HG03280 (cell line): ENCODE results near the gene CSH2.
"Not testable (repeated sequence)": the region's sequence is repeated elsewhere in the genome, so short reads cannot be mapped to it uniquely, and the experiment has no call there.

Experiments
- ATAC-seq: cut with Tn5 transposase; IDR thresholded peaks from one replicate; pipeline ENCODE4 v1.9.1; 2021; ENCODE audit warnings: mild to moderate bottlenecking, moderate library complexity; ENCODE audit not compliant: unreplicated experiment

CSH2 gene

DNA sequence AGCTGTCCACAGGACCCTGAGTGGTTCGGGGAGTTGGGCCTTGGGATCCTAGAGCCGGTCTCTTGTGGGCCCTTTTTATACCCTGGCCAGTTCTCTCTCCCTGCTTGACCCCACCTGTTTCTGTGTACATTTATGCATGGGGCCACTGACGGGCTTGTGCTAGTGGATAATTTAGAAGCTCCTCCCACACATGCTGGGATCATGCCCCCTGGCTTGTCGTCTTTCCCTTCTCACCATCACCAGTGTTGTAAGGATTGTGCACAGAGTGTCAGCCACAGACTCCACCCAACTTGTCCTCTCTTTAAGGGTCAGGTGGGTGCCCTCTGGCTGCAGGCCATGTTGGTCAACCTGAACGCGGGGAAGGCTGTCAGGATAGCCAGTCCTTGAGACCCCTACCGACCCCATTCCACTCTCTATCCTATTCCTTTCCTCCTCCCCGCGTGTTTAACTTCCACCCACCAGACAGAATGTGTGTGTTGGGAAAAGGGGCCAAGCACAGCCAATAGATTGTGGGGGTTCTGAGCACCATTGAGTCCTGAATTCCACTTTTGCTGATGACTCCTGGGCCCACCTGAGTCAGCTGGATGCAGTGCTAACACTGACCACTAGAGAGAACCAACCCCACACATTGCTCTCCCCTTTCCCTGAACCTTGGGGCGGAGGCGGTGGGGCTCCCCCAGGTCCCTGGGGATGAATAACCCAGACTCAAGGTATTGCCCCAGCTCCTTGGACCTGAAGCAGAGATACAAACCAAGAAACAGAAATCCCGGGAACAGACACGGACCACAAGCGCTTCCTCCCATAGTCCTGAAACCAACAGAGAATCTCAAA is 23.3 kb upstream of the CSH2 start, which contains the start of gene CSH1:
TSS of gene CSH1 (minus strand) at position 51 of the 831 bp plus-strand sequence. CDS start 63 bp downstream, outside the sequence.
- ATAC-seq: not testable (repeated sequence)

DNA sequence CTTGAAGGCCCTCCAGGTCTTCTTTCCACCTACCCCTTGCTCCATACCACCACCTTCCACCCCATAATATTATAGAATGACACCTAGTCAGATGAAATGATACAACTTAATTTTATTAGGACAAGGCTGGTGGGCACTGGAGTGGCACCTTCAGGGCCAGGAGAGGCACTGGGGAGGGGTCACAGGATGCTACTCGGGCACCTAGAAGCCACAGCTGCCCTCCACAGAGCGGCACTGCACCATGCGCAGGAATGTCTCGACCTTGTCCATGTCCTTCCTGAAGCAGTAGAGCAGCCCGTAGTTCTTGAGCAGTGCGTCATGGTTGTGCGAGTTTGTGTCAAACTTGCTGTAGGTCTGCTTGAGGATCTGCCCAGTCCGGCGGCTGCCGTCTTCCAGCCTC is 21.3 kb upstream of the CSH2 start:
- not testable (repeated sequence) for ATAC-seq

DNA sequence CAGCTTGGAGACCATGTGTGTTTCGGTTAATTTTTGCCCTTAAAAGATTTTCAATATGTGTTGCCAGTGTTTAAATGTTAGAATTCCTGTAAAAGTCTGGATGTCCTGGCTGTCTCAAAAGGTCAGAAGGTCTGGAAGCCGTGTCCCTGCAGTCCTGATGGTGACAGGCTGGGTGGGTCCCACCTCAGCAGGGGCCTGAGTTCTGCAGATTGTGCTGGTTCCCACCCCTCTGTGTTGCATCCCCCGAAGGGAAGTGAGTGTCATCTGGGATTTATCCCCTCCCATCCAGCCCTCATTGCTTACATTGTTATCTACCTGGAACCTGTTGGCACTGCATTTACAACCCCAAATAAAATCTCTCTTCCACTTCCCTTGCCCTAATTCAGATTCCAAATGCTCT is 20.5 kb upstream of the CSH2 start:
- not testable (repeated sequence) for ATAC-seq

DNA sequence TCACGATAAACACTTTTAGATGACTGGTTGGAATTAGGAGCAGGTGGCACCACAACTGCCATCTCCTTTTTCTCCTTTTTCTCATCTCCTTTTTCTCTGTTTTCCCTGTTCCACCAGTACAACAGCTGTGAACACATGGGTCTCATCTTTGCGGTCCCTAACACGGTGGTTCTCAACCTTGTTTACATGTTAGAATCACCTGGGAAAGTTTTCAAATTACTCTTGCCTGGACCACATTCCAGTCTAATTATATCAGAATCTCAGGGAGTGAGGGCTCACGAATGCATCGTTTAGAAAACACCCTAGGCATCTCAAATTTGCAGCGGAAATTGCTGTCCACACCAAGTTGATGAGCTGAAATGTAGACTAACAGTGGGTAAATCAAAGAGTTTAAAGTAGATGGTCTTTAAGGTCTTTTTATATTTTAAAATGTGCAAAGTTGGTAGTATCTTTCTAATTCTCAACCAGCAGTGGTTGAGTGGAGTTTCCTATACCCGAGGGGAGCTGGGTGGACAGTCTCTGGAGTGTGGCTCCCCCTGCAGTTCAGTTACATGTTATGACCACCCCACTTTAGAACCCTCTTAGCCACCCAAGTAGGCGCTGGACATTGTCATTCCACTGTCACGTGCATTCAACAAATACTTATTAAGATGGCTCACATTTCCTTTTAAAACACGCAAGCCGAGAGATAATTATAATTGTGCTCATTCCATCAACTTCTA is 19.0 kb upstream of the CSH2 start:
- ATAC-seq: not testable (repeated sequence)

DNA sequence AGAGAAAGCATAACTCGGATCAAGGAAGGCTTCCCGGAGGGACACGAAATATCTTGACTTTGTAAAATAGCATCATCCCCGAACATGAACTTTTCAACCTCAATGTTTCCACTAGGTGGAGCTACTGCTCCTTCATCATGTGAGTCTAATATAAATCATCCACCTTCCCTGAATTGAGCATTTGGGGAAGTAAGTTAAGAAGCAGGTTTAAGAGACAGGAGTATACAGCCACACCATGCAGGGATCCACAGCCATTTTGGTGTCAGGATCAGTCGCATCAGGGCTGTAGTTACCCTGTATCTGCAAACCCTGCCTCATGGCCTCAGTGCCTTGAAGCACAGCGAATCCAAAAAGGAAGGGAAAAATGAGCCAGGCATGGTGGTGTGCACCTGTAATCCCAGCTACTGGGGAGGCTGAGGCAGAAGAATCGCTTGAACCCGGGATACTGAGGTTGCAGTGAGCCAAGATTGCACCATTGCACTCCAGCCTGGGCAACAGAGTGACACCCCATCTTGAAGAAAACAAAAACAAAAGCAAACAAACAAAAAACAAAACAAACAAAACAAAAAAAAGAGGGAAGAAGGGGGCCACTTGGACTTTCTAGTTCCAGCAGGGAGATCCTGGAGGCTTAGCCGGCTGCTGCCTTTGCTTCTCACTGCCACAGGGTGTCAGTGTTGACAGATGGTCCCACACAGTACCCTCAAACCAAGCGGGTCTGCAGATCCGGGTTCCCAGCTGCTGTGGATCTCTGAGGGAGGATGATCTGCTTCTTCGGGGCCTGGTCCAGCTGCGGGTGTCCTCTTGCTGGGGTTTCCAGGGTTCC is 15.8 kb upstream of the CSH2 start:
- not testable (repeated sequence) for ATAC-seq

DNA sequence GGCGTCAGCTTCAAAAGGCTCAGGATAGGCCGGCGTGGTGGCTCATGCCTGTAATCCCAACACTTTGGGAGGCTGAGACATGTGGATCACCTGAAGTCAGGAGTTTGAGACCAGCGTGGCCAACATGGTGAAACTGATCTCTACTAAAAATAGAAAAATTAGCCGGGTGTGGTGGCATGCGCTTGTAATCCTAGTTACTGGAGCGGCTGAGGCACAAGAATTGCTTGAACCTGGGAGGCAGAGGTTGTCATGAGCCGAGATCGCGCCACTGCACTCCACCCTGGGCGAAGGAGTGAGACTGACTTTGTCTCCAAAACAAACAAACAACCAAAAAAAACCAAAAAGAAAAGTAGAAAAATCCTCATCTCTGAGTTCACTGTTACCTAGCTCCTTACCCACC is 11.6 kb upstream of the CSH2 start:
- not testable (repeated sequence) for ATAC-seq

DNA sequence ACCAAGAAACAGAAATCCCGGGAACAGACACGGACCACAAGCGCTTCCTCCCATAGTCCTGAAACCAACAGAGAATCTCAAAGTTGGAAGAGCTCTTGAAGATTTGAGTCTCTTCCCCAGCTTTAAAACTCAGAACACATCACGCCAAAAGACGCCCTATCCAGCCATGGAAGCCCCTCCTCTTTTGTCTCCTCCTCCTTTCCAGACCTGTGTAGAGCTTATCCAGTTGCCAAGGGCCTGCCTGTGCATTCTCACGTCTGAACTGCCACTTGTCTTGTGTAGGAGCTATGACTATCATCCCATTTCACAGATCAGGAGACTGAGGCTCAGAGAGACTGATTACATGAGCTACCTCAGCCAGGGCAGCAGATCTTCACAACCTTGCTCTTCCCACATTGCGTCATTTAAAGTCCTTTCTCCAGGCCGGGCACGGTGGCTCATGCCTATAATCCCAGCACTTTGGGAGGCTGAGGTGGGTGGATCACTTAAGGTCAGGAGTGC is 9.2 kb upstream of the CSH2 start:
- ATAC-seq: not testable (repeated sequence)

DNA sequence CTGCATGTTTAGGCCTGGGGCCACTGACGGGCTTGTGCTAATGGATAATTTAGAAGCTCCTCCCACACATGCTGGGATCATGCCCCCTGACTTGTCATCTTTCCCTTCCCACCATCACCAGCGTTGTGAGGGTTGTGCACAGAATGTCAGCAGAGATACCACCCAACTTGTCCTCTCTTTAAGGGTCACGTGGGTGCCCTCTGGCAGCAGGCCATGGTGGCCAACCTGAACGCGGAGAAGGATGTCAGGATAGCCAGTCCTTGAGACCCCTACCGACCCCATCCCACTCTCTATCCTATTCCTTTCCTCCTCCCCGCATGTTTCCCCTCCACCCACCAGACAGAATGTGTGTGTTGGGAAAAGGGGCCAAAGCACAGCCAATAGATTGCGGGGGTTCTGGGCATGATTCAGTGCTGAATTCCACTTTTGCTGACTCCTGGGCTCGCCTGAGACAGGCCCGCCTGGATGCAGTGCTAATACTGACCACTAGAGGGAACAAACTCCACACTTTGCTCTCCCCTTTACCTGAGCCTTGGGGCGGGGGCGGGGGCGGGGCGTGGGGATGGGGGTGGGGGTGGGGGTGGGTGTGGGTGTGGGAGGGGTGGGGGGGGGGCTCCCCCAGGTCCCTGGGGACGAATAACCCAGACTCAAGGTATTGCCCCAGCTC is 8.6 kb upstream of the CSH2 start, which contains the start of gene GH2:
TSS of gene GH2 (minus strand) at position 10 of the 667 bp plus-strand sequence. CDS start 143 bp downstream, outside the sequence.
- no peak for ATAC-seq

DNA sequence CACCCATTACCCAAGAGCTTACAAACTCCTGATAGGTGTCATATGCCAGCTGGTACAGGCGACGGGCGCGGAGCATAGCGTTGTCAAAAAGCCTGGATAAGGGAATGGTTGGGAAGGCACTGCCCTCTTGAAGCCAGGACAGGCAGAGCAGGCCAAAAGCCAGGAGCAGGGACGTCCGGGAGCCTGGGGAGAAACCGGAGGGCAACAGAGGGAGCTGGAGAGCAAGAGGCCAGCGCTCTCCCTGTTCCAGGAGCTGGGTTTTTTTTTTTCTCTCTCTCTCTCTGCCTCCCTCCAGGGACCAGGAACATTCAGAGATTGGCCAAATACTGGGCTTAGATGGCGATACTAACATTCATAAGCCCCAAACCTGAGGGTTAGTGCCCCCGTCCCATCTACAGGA is 7.9 kb upstream of the CSH2 start:
- ATAC-seq: not testable (repeated sequence)

DNA sequence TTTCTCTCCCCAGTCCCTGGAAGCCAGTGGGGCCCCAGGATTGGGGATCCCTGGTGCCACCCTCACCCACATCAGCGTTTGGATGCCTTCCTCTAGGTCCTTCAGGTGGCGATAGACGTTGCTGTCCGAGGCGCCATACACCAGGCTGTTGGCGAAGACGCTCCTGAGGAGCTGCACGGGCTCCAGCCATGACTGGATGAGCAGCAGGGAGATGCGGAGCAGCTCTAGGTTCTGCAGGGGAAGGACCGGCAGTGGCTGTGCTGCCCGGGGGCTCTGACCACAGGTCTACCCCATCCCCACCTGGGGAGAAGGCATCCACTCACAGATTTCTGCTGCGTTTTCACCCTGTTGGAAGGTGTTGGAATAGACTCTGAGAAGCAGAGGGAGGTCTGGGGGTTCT is 7.2 kb upstream of the CSH2 start:
- no peak for ATAC-seq

DNA sequence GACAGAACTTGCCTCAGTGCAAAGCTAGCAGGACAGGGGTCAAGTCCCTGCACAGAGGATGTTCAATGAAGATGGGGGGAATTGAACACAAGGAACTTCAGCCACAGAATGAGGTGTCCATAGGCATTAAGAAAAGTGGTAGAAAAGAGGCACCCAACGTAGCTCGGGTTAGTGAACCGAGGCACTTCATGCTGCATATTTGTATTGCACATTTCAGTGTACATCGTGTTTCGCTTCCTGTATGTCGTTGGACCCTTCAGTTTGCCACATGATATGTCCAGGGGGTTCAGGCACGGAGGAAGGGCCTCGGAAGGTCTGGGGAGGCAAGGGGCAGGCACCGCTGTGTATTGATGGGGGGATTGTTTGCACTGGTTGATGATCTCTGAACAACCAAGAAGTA is 4.9 kb upstream of the CSH2 start:
- not testable (repeated sequence) for ATAC-seq

DNA sequence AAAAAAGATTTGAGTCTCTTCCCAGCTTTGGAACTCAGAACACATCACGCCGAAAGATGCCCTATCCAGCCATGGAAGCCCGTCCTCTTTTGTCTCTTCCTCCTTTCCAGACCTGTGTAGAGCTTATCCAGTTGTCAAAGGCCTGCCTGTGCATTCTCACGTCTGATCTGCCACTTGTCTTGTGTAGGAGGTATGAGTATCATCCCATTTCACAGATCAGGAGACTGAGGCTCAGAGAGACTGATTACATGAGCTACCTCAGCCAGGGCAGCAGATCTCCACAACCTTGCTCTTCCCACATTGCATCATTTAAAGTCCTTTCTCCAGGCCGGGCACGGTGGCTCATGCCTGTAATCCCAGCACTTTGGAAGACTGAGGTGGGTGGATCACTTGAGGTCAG is 1.2 kb upstream of the CSH2 start:
- ATAC-seq: not testable (repeated sequence)

DNA sequence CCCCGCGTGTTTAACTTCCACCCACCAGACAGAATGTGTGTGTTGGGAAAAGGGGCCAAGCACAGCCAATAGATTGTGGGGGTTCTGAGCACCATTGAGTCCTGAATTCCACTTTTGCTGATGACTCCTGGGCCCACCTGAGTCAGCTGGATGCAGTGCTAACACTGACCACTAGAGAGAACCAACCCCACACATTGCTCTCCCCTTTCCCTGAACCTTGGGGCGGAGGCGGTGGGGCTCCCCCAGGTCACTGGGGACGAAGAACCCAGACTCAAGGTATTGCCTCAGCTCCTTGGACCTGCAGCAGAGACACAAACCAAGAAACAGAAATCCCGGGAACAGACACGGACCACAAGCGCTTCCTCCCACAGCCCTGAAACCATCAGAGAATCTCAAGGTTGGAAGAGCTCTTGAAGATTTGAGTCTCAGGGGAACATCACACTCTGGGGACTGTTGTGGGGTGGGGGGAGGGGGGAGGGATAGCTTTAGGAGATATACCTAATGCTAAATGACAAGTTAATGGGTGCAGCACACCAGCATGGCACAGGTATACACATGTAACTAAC is 667 bp upstream of the CSH2 start:
- ATAC-seq: not testable (repeated sequence)

DNA sequence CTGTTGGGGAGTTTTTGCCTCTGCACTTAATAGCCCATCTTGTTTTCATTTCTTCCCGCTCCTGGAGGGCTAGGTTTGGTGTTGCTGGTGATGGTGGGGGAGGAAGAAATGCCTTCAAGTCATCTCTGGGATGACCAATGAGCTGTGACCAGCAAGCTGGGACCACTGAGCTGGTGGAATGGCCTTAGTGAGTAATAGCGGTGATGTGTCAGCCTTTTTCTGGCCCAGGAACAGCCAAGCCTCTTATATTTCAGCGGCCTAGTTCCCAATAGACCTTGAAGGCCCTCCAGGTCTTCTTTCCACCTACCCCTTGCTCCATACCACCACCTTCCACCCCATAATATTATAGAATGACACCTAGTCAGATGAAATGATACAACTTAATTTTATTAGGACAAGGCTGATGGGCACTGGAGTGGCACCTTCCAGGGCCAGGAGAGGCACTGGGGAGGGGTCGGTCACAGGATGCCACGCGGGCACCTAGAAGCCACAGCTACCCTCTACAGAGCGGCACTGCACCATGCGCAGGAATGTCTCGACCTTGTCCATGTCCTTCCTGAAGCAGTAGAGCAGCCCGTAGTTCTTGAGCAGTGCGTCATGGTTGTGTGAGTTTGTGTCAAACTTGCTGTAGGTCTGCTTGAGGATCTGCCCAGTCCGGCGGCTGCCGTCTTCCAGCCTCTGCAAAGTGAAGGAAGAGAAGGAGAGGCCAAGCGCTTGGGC is 1.7 kb downstream of the CSH2 start:
- ATAC-seq: not testable (repeated sequence)

DNA sequence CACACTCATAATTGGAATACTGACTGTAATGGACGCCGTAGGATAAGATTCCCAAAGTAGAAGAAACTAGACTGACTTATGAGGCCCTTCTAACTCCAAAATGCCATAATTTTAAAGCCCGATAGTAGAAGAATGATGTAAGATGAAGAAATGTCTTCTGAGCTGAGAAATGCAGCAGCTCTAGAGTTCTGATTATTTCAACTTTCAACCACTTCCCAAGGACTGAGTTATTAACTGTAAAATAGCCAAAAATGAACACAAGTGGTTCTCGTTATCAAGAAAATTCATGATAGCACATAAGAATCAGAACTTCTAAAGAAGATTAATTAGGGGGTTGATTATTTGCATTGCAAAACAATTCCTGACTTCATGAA is 3.2 kb downstream of the CSH2 start:
- not testable (repeated sequence) for ATAC-seq

DNA sequence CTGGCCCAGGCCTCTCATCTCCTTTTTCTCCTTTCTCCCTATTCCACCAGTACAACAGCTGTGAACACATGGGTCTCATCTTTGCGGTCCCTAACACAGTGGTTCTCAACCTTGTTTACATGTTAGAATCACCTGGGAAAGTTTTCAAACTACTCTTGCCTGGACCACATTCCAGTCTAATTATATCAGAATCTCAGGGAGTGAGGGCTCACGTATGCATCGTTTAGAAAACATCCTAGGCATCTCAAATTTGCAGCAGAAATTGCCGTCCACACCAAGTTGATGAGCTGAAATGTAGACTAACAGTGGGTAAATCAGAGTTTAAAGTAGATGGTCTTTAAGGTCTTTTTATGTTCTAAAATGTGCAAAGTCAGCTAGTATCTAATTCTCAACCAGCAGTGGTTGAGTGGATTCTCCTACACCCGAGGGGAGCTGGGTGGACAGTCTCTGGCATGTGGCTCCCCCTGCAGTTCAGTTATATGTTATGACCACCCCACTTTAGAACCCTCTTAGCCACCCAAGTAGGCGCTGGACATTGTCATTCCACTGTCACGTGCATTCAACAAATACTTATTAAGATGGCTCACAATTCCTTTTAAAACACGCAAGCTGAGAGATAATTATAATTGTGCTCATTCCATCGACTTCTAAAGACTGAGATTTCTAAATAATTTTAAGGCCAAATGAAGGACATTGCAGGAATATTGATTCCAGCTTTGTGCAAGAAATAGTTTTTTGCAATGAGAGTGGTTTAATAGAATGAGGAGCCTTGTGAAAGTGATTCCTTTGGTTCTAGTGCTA is 3.8 kb downstream of the CSH2 start:
- ATAC-seq: not testable (repeated sequence)

DNA sequence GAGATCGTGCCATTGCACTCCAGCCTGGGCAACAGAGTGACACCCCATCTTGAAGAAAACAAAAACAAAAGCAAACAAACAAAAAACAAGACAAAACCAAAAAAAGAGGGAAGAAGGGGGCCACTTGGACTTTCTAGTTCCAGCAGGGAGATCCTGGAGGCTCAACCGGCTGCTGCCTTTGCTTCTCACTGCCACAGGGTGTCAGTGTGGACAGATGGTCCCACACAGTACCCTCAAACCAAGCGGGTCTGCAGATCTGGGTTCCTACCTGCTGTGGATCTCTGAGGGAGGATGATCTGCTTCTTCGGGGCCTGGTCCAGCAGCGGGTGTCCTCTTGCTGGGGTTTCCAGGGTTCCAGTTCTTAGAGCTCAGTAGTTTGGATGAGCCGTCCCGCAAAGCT is 6.9 kb downstream of the CSH2 start:
- ATAC-seq: not testable (repeated sequence)

DNA sequence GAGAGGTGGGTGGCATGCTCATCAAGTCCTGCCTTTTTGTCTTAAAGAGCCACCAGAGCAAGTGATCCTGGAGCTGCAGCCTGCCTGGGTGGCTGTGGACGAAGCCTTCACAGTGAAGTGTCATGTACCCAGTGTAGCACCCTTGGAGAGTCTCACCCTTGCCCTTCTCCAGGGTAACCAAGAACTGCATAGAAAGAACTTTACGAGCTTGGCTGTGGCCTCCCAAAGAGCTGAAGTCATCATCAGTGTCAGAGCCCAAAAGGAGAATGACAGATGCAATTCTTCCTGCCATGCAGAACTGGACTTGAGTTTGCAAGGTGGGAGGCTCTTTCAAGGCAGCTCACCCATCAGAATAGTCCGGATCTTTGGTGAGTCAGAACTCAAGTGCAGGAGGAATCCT is 14.2 kb downstream of the CSH2 start:
- no peak for ATAC-seq
